GM18909 (cell line): Measurements from ENCODE around the gene FOXD4.
"Not testable (repeated sequence)": the region's sequence is repeated elsewhere in the genome, so short reads cannot be mapped to it uniquely, and the experiment has no call there.

Experiments
- ATAC-seq: cut with Tn5 transposase; IDR thresholded peaks from one replicate; pipeline ENCODE4 v1.9.1; 2021; ENCODE audit warnings: mild to moderate bottlenecking; ENCODE audit not compliant: unreplicated experiment, poor library complexity

Gene FOXD4

DNA sequence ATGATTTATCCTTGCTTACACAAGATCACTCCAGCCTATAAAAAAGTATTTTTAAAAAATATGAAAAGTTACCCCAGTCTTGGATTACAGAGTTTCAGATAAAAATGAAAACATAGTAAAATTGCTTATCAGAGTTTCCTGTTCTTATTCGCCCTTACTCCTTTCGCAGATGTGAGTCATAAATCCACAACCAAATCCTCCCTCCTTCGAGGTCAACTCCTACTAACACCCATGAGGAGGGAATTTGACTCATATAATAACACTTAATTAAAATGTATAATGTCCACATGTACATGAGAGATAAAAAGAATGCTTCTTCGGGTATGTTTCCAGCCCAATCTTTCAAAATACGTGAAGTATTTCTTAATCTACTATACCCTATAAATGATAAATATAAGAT is 23.9 kb downstream of the FOXD4 start:
- ATAC-seq: not testable (repeated sequence)

DNA sequence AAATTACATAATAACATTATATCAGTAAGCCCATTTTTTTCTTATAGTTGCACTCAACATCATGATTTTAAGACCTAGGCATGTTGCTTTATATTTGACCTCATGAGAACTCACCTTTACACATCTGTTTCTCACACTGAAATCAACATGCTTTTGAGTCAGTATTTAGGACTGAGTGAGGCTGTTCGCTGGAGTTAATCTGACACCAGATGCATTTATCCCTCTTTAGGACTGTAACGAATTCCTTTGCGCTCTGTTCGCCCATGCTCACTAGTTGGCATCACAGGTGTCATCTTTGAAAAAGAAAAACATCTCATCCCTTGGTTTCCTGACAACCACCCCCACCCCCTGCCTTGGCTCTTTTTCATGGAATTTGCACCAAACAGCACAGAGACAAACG is 24.3 kb downstream of the FOXD4 start:
- not testable (repeated sequence) for ATAC-seq

- ATAC-seq: not testable (repeated sequence)
These were observed 27.4 kb downstream of the FOXD4 start for GRCh38 chr9:90851-91250.

DNA sequence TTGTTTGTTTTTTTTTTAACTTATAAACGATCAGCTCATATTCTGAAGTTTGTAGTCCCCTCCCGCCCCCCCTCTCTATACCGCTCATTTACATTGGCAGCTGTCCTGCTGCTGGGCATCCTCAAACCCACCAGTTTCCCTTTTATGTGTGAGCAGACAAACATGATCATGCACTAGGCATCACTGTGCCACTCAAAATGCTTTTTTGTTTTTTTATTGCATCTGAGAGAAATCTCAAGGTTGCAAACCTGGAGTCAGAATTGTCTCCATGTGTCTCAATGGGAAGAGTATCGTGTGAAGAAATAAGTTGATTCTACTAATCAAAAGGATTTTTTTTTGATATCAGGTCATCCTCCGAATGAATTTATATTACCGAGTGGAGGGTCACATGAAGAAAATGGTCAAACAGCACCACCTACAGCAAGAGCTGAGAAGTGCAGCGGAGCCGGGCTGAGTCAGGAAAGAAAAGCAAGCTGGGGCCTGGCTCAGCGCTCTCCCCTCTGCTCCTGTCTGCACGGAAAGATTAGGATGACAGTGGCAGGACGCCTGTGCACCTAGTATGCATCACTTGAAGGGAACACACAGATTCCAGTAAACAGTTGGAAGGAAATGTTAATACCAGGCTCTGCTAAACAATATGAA is 29.7 kb downstream of the FOXD4 start:
- ATAC-seq: peak; percentile 84

DNA sequence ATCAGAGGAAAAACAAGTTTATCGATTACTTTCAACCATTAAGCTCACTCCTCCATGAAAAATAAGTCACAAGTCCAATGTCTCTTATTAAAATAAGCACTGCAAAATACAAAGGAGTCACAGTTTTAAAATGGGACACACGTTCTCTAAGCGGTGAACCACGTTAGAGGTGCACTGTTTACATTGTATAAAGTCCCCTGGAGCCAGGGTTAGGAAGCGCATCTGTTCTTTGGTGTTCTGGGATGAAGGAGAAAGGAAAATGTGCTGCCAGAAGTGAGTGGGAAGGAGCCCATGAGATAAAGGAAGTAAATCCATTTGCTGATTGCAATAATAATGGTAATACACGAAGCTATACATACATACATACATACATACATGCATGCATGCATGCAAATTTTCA is 30.4 kb downstream of the FOXD4 start:
- not testable (repeated sequence) for ATAC-seq

GRCh38 chr9:87105-87504 is 31.1 kb downstream of the FOXD4 start:
- ATAC-seq: not testable (repeated sequence)

GRCh38 chr9:86697-87096 is 31.5 kb downstream of the FOXD4 start:
- ATAC-seq: not testable (repeated sequence)

DNA sequence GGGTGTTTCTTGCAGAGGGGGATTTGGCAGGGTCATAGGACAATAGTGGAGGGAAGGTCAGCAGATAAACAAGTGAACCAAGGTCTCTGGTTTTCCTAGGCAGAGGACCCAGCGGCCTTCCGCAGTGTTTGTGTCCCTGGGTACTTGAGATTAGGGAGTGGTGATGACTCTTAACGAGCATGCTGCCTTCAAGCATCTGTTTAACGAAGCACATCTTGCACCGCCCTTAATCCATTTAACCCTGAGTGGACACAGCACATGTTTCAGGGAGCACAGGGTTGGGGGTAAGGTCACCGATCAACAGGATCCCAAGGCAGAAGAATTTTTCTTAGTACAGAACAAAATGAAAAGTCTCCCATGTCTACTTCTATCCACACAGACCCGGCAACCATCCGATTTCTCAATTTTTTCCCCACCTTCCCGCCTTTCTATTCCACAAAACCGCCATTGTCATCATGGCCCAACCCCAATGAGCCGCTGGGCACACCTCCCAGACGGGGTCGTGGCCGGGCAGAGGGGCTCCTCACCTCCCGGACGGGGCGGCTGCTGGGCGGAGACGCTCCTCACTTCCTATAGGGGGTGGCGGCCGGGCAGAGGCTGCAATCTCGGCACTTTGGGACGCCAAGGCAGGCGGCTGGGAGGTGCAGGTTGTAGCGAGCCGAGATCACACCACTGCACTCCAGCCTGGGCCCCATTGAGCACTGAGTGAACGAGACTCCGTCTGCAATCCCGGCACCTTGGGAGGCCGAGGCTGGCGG is 35.1 kb downstream of the FOXD4 start:
- not testable (repeated sequence) for ATAC-seq

GRCh38 chr9:78333-78732 is 39.9 kb downstream of the FOXD4 start:
- ATAC-seq: not testable (repeated sequence)

DNA sequence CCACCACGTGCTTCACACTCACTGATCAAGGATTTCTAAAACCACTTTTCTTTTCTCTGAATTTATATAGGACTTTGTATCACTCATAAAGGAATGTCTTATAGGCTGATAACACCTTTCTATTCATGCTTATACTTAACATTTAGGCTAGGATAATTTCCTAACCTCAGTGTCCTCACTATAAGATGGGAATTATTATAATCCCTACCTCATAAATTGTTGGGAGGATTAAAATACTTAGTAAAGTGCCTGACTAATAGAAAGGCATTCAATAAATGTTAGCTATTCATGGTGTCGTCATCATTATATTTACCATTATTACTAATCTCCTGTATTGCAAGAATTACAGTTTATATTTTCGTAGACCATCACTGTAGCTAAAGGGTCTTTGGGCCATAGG is 41.8 kb downstream of the FOXD4 start:
- not testable (repeated sequence) for ATAC-seq

DNA sequence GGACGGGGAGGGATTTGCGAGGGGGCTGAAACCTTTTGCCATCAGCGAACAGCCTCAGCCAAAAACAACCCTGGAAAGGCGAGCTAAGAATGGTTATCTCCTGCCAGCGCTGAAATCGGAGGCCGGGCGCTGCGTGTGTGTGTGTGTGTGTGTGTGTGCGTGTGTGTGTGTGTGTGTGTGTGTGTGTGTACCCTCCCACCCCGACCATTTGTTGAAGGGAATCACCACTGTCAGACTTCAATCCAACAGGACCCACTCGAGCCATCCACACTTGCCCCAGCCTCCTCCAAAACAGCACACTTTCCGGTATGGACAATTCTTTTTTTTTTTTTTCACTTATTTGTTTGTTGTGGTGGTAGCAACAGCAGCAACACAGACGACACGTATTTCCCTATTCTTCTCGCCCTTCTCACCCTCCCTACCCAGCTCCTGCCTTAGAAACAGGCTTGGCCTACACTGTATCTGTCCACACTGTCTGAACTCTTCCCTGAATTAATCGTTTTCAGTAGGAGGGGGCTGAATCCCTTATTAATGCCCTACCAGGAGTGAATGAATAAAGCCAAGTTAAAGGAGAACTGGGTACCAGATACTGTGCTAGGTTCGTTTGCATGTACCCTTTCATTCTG is 44.2 kb downstream of the FOXD4 start:
- ATAC-seq: not testable (repeated sequence)

- ATAC-seq: not testable (repeated sequence)
These were observed 44.9 kb downstream of the FOXD4 start for GRCh38 chr9:73076-73899.
